CD4-positive, alpha-beta T cell treated with Interleukin-1 beta for 1 hour (primary cell): ENCODE results near the gene SPTBN4.

ENCODE experiments used
- DNase-seq, 2 donors: peaks; one replicate each; pipeline ENCODE4 v3.0.0-alpha.2; 2020 to 2022

Gene SPTBN4

DNA sequence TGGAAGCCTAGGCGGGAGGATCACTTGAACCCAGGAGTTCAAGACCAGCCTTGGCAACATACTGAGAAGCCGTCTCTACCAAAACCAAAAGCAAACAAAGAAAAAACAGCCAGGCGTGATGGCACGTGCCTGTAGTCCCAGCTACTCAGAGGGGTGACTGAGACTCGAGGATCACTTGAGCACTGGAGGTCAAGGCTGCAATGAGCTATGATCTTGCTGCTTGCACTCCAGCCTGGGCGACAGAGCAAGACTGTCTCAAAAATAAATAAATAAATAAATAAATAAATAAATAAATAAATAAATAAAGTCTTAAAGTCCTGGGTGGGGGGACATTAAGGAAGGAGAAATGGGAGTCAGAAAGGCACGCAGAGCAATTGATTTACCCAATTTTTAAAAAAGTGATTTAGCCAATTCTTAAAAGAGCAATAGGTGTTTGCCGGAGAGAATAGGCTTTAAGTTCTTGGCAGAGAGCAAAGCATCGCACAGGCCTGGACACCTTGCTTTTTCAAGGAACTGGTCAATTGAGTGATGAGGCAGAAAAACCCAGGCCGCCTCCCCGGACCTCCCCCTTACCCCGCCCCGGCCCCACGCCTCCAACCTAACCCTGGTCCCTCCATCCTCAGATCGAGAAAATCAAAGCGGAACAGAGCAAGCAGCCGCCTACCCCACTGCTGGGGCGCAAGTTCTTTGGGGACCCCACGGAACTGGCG, 100.4 kb downstream of the SPTBN4 start:
- no peak for DNase-seq

DNA sequence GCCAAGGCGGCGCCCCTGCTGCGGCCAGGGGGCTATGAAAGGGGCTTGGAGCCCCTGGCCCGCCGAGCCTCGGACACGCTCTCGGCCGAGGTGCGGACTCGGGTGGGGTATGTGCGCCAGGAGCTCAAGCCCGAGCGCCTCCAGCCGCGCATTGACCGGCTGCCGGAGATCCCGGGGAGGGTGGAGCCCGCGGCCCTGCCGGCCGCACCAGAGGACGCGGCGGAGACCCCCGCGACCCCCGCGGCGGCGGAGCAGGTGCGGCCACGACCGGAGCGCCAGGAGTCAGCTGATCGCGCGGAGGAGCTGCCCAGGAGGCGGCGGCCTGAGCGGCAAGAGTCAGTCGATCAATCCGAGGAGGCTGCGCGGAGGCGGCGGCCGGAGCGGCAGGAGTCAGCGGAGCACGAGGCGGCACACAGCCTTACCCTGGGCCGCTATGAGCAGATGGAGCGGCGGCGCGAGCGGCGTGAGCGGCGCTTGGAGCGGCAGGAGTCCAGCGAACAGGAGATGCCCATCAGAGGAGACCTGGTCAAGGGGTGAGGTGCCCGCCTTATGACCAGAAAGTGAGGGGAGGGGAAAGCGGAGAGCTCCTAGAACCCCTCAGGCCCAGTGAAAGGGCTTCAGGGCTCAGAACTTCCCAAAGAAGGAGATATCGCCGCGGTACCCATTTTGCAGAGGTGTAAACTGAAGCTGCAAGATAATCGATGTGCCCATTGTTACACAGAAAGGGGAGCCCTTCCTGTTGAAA, 101.1 kb downstream of the SPTBN4 start:
- DNase-seq: no peak

DNA sequence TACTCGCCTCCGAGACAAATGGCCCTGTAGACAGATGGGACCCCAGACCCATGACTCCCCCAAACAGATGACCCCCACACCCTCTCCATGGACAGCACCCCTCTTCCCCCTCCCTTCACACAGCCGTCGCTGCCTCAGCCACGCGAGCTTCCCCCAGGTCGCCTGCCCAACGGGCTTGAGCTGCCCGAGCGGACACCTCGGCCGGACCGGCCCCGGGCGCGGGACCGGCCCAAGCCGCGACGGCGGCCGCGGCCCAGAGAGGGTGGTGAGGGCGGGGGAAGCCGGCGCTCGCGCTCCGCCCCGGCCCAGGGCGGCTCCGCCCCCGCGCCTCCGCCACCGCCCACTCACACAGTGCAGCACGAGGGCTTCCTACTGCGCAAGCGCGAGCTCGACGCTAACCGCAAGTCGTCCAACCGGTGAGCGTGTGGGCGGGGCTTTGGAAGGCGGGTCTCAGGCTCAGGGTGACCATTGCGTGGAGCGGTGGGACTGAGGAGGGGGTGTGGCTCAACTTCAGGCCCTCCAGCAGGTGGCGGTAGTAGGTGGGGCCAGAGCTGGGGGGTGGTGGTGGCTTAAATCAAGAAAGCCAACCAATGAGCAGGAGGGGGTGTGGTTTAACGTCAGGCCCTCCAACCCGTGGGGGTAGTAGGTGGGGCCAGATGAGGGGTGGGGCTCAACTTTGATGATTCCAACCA, 103.7 kb downstream of the SPTBN4 start:
- peak; percentile 99 for DNase-seq

DNA sequence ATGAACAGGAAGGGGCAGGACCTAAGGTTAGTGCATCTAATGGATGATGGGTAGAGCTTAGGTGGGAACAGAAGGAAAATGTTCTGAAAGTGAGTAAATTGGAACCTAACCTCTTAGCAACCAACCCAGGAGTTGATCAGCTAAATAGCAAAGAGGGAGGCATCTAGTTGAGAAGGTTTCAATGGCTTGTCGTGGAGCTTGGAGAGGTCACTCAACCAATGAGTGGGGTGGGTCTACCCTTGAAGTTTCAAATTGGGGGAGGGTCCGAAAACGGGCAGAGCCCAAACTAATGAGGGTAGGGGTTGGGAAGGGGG, 104.2 kb downstream of the SPTBN4 start:
- DNase-seq: no peak

DNA sequence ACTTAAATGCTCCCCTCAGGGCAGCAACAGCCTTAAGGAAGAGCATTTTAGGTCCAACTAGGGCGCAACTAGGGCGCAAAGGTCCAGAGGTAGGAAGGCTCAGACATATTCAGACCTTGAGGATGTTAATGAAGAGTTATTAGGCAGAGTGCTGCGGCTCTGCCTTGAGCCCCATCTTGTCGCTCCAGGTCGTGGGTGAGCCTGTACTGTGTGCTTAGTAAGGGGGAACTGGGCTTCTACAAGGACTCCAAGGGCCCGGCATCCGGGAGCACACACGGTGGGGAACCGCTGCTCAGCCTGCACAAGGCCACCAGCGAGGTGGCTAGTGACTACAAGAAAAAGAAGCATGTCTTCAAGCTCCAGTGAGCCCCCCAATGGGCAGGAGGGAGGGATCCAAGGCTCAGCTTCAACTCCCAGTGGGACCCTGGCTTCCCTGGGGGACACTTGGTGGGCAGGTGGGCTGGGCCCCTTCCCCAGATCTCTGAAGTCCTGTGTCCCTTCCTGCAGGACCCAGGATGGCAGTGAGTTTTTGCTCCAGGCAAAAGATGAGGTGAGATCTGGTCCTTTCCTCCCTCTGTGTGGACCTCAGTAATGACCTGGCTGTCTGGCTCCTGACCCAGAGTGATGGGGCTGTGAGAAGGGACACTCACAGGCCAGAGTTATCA, 105.2 kb downstream of the SPTBN4 start:
- DNase-seq: no peak

DNA sequence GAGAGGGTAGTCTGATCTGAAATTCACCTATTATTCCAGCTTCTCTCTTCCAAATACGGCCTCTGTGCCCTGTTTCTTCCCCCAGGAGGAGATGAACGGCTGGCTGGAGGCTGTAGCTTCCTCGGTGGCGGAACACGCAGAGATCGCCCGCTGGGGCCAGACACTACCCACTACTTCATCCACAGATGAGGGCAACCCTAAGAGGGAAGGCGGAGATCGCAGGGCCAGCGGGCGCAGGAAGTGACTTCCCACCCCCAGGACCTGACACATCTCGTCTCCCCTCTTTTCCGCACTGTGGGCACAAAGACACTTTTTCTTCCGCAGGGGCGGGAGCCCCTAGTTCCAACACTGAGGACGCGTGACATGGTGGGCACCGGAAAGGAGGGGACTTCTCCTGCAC, 108.5 kb downstream of the SPTBN4 start:
- DNase-seq: no peak

DNA sequence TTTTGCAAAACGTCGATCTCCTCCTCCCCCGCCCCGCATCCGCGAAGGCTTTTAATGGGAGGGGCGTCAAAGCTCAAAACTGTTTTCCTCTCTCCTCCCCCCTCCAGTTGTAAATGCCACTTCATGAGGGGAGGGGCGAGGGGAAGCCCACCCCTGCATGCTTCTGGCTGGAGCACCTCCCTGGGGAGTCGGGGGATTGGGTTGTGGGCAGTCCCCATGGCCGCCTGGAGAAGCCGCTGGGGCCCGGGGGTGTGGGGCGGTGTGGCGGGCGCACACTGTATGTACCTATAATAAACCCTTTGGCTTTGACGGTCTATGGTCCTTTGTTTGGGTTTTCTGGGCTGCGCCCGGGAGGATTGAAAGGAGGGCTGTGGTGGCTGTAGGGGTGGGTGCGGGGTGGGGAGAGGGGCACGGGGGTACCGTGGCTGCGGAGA, 109.4 kb downstream of the SPTBN4 start:
- no peak for DNase-seq

DNA sequence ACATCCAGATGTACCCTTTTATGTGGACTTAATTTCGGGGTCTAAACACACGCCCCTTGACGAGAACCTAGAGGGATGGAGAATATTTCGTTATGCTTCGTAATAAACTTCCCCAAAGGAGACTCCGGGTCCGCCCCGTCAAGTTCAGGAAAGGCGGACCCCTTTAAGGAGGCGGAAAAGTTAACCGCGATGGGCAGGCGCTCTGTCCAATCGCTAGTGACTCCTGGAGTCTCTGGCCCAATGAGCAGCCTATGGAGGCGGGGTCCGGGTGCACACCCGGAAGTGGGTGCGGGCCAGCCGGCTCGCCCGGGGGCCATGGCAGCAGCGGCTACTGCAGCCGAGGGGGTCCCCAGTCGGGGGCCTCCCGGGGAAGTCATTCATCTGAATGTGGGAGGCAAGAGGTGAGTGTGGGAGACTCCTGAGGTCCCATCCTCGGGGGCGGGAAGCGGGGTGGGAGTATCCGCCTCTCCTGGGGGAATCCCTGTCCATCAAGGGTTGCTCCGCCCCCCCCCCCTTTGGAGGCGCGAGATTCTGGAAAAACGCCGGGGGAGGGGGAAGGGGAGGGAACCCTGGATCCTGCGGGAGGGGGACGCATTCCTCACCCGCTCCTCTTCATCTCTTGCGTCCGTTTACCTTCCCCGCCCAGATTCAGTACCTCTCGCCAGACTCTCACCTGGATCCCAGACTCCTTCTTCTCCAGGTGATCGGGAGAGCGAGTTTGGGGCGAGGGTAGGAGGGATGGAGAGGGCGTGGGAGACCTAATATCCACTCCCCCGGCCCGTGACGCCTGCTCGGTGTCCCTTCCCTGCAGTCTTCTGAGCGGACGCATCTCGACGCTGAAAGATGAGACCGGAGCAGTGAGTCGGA, 110.0 kb downstream of the SPTBN4 start, which contains the start of gene SHKBP1:
Gene SHKBP1, plus strand, starts transcription at position 289 of the 867 bp plus-strand sequence. Its CDS starts 27 bp downstream, at position 316.
- peak; percentile 92 to 94 for DNase-seq

DNA sequence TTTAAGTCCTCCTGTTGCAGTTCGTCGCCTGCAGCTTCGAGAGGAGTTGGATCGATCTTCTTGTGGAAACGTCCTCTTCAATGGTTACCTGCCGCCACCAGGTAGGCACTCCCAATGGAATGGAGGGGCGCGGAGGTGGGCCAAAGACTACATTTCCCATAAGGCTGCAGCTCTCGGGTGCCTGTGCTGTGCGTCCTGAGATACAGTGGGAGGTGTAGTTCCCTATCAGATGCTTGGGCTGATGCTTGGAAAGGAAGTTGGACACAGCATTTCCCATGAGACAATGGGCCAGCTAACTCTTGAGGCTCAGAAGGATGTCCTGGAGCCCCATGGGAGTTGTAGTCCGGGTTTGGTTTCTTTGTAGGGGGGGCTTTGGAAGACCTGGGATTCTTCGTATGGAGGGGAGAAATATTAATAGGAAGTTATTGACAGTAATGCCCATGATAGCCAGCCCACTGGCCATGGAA, 111.7 kb downstream of the SPTBN4 start:
- peak in 1 of 2 donors; percentile 47 for DNase-seq

DNA sequence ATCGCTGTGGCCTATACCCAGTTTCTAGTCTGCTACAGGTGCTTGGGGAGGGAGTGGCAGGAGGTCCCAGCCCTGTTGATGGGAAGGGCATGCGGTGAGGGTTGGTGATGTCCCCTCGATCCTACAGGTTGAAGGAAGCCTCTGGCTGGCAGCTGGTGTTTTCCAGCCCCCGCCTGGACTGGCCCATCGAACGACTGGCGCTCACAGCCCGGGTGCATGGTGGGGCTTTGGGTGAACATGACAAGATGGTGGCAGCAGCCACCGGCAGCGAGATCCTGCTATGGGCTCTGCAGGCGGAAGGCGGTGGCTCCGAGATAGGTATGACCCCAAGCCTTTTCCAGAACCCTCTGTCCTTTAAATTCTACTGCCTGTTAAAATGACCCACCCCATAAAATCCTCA, 113.8 kb downstream of the SPTBN4 start:
- DNase-seq: no peak

DNA sequence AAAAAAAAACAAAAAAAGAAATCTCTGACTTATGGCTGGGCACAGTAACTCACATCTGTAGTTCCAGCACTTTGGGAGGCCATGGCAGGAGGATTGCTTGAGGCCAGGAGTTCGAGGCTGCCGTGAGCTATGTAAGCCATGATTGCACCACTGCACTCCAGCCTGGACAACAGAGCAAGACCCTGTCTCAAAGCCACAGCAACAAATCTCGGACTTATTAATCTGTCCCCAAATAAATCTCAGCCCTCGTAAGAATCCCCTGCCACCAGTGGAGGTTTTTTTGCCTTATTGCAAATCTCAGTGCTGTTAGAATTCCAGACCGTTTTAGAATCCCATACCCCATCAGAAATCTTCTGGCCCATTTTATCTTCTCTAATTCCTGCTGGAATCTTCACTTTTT, 114.7 kb downstream of the SPTBN4 start:
- no peak for DNase-seq

DNA sequence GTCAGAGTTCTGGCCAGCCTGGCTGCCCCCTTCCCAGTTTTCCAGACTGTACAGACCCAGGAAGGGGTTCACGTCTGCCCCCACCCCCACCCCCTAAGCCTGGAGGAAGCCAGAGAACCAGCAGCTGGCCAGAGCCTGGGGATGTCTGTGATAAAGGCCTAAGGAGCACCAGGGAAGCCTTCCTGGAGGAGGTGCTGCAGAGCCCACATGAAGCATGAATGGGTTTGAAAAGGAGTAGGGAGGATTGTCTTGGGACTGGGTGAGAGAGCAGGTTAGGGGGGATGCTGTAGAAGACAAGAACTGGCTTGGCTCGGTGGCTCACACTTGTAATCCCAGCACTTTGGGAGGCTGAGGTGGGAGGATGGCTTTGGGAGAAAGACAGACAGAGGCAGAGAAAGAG, 115.7 kb downstream of the SPTBN4 start:
- no peak for DNase-seq

DNA sequence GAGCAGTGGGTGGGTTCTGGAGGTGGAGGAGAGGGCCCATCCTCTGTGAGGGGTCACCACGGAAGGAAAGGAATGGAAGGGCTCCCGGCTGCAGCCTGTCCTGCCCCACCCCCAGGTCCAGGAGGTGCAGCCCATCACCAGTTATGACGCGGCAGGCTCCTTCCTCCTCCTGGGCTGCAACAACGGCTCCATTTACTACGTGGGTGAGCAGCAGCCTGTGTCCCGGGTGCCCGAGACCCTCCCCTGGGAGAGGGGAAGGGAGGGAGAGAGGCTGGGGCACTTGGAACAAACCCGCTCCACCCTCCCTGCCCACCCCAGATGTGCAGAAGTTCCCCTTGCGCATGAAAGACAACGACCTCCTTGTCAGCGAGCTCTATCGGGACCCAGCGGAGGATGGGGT, 116.5 kb downstream of the SPTBN4 start:
- no peak for DNase-seq

DNA sequence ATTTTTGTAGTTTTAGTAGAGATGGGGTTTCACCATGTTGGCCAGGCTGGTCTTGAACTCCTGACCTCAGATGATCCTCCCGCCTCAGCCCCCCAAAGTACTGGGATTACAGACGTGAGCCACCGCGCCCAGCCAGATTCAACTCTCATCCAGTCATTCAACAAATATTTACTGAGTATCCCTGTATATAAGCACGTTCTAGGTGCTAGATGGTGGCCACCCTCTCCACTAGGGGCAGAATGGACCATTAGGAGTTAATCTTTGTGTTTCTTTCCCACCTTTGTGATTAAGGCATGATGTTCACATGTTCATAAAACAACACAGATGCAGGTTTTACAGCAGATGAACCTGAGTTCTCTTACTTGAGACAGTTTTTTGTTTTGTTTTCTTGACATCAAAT, 117.2 kb downstream of the SPTBN4 start:
- DNase-seq: no peak

DNA sequence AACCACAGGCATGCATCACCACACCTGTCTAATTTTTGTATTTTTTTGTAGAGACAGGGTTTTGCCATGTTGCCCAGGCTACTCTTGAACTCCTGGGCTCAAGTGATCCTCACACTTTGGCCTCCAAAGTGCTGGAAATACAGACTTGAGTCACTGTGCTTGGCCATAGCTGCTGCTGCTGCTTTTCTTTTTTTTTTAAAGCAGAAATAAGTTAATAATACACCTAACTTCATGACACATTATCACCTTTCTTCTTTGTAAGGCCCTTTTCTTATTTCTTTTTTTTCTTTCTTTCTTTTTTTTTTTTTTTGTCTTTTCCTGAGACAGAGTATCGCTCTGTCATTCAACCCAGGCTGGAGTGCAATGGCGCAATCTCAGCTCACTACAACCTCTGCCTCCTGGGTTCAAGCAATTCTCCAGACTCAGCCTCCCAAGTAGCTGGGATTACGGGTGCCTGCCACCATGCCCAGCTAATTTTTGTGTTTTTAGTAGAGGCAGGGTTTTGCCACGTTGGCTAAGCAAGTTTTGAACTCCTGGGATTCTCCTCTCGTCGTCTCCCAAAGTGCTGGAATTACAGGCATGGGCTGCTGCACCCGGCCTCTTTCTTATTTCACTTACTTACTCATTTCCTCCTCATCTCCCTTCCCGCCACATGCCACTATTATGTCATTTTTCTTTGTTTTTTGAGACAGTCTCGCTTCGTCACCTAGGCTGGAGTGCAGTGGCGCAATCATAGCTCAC, 118.6 kb downstream of the SPTBN4 start:
- peak in 1 of 2 donors; percentile 51 for DNase-seq

DNA sequence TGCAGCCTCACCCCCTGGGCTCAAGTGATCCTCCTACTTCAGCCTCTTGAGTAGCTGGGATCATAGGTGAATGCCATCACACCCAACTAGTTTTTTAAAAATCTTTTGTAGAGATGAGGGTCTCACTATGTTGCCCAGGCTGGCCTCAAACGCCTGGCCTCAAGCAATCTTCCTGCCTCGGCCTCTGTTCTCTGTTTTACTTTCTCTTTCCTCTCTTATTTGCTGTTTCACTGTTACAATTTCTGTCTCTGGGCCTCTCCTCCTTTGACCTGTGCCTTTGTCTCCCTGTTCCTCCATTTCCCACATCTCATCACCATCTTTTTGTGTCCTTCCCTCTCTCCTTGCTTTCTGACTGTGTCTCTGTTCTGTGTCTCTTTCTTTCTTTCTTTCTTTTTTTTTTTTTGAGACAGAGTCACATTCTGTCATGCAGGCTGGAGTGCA, 119.2 kb downstream of the SPTBN4 start:
- no peak for DNase-seq

DNA sequence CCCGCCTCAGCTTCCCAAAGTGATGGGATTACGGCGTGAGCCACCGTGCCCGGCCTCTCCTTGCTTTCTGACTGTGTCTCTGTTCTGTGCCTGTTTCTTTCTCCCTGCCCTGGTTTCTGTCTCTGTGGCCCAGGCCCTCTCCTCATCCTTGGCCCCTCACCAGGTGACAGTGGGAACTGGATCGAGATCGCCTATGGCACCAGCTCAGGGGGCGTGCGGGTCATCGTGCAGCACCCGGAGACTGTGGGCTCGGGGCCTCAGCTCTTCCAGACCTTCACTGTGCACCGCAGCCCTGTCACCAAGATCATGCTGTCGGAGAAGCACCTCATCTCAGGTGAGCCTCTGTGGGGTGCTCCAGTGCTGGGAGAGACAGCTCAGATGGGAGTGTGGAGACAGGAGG, 119.8 kb downstream of the SPTBN4 start:
- DNase-seq: no peak

DNA sequence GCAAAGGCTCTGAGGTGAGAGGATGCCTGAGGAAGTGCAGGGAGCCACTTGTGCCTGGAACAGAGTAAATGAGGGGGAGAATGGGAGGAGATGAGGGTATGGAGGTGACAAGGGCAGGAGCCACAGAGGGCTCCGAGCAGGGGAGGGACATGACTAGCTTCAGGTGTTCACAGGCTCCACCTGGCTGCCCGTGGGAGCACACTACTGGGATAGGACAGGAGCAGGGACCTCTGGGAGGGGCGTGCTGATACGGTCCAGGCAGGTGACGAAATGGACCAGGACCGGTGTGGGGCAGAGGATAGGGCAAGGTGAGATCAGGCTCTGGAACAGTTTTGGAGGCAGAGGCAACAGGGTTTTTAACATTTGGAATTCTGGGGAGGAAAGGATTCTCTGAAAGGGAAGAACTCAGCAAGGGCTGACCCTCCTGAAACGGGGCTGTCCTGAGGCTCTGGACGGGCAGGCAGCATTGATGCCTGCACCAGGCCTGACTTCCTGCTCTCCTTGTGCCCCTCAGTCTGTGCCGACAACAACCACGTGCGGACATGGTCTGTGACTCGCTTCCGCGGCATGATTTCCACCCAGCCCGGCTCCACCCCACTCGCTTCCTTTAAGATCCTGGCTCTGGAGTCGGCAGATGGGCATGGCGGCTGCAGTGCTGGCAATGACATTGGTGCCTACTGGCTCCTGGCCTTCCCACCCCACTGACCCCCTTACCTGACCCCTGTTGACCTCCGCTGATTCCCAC, 121.5 kb downstream of the SPTBN4 start:
- no peak for DNase-seq

DNA sequence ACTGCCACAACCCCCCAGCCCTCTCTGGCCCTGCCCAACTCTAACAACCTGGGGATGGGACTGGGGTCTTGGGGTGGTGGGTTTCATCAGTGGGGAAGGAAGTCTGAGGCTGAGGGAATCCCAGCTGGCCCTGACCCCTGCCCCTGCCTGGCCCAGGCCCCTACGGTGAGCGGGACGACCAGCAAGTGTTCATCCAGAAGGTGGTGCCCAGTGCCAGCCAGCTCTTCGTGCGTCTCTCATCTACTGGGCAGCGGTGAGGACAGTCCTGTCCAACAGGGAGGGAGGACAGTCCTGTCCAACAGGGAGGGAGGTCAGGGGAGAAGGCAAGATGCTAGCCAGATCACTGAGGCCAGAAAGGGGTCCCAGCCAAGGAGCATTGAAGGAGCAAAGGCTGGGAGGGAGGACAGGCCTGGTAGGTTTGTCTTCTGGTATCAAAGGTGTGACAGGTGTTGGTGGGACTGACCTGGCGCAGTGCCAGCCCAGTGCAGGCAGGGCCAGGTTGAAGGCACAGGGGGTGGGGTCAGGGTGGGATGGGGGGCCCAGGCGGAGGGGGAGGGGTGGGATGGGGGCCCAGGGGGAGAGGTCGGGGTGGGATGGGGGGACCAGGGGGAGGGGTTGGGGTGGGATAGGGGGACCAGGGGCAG, 122.2 kb downstream of the SPTBN4 start:
- no peak for DNase-seq
